OCI-LY3 (cell line): Measurements from ENCODE around the gene SMARCD2.

Experiments
- EZH2phosphoT487 ChIP-seq: fragments of 200-600 bp; shearing (Covaris generic); IDR thresholded peaks from 2 replicates; pipeline ENCODE4 v1.6.1; 2018; ENCODE audit warnings: antibody characterized with exemption, mixed run types, low read depth
- TF ChIP-seq, protein P1 (sequence below): fragments of 200-600, 300-600 bp; sonication (generic); IDR thresholded peaks from 2 replicates; pipeline ENCODE4 v1.5.1; 2014; ENCODE audit warnings: antibody characterized with exemption, low read length, low read depth

- TF ChIP-seq, protein P1, sequence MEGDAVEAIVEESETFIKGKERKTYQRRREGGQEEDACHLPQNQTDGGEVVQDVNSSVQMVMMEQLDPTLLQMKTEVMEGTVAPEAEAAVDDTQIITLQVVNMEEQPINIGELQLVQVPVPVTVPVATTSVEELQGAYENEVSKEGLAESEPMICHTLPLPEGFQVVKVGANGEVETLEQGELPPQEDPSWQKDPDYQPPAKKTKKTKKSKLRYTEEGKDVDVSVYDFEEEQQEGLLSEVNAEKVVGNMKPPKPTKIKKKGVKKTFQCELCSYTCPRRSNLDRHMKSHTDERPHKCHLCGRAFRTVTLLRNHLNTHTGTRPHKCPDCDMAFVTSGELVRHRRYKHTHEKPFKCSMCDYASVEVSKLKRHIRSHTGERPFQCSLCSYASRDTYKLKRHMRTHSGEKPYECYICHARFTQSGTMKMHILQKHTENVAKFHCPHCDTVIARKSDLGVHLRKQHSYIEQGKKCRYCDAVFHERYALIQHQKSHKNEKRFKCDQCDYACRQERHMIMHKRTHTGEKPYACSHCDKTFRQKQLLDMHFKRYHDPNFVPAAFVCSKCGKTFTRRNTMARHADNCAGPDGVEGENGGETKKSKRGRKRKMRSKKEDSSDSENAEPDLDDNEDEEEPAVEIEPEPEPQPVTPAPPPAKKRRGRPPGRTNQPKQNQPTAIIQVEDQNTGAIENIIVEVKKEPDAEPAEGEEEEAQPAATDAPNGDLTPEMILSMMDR, result no peak
- no peak for TF ChIP-seq EZH2phosphoT487
These were observed 10.5 kb downstream of the SMARCD2 start for GRCh38 chr17:63832014-63832413.
